Activated T-helper 1 cell treated with Interleukin-2 at 50 U/mL for 16 hours (primary cell): ENCODE data around the gene SCP2.

ENCODE experiments used
- DNase-seq: peaks from one replicate; pipeline ENCODE4 v3.0.0-alpha.2; 2020; ENCODE audit warnings: low read depth

SCP2 gene, protein sequence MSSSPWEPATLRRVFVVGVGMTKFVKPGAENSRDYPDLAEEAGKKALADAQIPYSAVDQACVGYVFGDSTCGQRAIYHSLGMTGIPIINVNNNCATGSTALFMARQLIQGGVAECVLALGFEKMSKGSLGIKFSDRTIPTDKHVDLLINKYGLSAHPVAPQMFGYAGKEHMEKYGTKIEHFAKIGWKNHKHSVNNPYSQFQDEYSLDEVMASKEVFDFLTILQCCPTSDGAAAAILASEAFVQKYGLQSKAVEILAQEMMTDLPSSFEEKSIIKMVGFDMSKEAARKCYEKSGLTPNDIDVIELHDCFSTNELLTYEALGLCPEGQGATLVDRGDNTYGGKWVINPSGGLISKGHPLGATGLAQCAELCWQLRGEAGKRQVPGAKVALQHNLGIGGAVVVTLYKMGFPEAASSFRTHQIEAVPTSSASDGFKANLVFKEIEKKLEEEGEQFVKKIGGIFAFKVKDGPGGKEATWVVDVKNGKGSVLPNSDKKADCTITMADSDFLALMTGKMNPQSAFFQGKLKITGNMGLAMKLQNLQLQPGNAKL

DNA sequence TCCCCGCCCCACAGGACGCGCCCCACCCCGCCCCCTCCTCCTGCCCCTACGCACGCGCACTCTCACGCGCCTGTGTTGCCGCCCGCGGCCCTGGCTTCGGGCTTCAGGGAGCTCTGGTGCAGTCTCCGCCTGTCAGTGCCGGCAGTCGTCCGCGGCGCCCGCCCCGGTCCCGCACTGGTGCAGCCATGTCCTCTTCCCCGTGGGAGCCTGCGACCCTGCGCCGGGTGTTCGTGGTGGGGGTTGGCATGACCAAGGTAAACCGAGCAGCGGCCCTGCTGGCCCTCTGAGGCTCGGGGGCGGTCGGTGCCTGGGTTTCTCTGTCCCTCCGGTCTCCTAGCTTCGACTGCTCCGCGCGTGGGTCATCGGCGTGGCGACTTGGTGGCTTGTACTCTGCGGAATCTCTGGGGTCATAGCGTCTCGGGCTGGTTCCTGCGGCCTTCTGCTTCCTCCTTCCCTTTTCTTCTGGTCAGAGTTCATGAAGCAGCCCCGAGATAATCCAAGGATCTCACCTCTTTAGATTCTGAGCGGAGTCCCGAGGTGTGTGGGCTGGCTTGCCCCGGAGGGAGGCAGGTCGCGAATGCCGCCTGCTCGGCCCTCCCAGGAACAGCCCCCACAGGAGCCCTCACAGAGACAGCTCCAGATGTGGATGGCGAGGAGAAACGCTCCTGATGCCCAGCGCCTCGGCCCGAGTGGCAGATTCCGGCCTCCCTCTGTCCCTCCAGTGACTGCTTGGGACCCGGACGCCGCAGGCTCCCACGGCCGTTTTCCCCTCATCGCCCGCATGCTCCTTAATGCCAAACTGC lies at the start of gene SCP2:
Gene SCP2 (plus strand): TSS at position 65 of the 803 bp plus-strand sequence. CDS start 121 bp downstream, at position 186.
- peak; percentile 77 for DNase-seq

DNA sequence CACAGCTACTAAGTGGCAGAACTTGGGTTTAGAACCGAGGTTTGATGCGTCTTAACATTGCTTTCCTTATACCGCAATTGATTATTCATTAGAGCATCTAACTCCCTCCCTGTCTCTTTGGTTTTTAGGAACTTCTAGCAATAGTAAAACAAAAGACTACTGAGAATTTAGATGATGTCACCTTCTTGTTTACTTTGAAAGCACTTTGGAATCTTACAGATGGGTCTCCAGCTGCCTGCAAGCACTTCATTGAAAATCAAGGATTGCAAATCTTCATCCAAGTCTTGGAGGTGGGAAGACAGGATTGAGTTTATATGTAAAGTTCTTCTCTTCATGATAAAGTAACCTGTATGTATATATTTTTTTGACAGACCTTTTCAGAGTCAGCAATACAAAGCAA lies 49.5 kb upstream of the SCP2 start:
- no peak for DNase-seq

DNA sequence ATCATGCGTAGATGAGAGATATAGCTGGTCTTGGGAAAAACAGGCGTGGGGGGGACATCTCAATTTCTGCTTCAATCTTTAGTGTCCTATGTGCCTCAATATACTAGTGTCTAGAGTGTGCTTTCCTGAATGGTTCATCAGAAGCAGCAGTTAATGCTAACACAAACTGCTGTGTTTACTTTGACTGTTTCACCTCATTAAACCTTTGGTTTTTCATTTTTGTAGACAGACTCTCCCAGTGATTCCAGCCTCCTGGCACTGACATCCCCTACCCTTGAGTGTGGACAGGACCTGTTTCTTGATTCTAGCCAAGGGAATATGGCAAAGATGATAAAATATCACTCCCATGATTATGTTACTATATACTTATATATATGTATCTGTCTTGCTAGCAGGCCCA lies 46.9 kb upstream of the SCP2 start:
- DNase-seq = no peak

DNA sequence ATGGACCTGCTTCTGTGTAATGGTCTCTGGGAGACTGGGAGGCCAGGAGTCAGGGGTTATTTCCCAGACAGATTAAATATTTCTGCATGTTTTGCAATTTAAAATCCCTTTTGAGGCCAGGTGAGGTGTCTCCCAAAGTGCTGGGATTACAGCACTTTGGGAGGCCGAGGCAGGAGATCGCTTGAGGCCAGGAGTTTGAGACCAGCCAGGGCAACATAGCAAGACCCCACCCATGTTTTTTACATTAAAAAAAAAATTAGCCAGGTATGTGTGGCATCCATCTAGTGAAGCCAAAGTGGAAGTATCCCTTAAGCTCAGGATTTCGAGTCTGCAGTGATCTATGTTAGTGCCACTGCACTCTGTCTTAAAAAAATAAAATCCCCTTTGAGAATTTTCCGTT lies 39.6 kb upstream of the SCP2 start:
- no peak for DNase-seq

DNA sequence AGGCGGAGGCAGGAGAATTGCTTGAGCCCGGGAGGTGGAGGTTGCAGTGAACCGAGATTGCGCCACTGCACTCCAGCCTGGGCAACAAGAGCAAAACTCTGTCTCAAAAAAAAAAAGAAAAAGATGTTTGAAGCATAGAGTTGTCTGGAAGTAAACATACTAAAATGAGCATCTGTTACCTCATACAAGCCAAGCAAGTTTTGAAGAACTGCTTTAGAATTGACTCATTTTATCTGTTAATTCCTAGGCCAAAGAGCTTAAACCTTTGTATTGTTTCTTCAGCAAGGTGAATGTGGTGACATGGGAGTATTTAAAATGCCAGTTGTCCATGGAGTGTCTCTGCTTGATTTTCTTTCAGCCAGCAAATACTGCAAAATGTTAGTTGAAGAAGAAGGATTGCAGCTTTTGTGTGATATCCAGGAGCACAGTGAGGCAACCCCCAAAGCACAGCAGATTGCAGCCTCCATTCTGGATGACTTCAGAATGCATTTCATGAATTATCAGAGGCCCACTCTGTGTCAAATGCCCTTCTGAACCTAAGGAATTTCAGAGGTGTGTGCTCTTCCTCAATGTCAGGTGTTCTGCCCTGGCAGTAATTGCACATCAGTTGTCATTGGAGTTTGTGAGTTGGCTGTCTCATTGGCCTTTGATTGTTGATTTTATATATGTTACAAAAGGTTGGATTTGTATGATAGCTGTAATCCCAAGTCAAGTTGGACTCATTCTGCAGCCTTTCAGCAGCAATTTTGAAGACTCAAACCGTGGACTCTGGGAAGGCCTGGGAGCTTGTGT lies 34.5 kb upstream of the SCP2 start:
- DNase-seq = no peak

DNA sequence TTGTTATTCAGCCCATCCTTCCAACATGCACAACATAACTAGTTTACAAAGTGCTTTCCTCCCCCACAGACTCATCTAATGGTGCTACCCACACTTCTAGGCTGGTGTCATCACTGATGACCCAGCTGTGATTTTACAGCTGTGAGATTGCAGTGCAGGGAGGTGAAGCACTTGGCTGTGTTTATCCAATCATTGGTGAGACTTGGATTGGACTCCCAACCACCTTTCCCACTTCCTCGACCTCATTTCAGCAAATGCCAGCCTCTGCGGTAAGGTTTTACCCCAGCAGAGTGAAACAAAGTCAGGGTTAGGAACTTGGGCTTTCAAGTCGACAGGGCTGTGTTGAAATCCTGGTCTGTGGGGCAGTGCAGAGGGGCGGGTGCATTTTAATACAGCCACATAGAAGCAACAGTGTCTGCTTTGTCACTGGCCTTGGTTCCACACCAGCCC lies 27.6 kb upstream of the SCP2 start:
- no peak for DNase-seq

DNA sequence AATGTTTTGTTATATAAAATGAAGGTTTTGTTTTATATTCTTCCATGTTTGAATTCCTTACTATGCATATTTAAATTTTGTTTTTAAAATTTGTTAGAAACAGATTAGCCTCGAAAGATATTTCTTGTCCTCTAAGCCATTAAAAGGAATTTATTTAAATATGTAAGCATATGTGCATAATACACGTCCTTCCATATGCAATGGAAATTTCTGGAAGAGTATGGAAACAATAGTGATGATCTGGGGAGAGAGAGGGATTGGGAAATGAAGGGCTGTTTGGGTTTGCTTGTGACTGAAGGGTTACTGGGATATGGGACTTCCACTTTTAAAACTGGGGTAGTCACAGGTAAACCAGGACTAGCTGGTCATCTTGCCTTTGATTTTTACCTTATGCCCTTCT lies 26.7 kb upstream of the SCP2 start:
- no peak for DNase-seq

DNA sequence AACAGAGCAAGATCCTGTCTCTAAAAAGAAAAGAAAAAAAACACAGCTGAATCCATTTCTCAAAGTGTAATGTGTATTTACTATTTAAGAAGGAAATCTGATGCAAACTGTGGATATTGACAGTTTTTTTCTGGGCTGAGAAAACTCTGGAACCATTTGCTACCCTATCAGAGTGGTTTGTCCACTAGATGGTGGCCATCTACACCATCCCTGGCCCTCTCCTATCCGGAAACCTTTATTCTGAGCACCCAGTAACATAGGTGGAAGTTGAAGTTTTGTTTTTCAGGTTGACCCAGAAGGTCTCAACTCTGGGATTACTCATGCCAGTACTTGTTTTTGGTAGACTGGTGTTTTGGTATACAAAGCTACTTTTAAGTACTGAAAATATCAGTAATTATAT lies 25.7 kb upstream of the SCP2 start:
- no peak for DNase-seq

DNA sequence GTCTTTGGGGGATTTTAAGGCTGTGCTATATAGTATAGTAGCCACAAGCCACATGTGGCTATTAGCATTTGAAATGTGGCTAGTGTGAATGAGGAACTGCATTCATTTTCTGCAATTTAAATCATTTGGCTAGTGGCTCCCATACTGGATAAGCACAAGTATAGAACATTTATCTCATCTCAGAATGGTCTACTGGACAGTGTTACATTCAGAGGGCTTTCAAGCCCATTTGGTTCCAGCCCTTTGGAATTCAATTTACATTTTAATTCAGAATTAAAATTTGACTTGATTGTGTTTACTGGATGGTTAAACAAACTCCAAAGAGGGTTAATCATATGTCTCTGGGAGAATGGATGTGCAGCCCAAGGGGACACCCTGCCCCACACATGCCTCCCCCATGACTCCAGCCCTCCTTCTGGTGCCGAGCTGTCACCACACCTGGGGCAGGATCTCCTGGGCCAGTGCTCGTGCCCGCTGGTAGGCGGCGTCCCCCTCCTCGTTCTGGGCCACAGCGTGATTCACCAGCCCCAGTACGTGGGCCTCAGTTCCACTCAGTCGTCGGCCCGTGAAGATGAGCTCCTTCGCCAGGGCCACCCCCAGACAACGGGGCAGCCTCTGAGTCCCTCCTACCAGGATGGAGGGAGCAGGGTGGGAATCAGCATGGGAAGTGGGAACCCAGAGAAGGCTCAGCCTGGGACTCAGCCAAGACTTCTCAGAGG lies 22.7 kb upstream of the SCP2 start:
- DNase-seq = no peak

DNA sequence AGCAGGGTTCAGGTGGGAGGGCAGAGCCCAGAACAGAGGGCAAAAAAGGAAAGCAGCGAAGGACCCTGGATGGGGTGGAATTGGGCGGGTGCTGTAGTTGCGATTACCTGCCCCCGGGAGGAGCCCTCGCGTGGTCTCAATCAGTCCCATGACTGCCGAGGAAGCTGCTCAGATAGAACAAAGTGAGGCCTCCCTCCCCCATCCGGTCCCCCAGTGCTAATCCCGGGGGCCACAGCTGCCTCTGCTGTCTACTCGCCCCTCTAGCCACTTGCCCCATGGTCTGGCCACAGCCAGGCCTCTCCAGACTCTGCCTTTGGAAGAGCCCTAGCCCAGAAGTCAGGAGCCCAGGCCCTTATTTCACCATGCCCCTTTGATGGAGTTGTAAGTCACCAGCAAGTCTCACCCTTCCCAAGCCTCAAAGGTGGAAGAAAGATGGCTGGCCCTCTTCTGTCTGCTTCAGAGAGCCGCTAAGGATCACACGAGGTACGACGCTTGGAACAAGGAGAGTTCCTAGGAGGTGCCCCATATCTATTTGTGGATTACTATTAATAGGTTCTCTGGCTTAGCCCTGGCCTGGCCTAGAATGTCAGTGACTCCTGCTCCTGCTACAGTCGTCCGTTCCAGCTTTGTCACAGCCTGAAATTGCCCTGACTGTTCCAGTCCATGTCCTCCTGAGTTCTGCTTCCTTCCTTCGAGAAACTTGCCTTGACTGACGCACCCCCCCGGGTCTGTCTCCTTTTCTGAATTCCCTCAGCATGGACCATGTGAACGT lies 22.0 kb upstream of the SCP2 start:
- DNase-seq = no peak

DNA sequence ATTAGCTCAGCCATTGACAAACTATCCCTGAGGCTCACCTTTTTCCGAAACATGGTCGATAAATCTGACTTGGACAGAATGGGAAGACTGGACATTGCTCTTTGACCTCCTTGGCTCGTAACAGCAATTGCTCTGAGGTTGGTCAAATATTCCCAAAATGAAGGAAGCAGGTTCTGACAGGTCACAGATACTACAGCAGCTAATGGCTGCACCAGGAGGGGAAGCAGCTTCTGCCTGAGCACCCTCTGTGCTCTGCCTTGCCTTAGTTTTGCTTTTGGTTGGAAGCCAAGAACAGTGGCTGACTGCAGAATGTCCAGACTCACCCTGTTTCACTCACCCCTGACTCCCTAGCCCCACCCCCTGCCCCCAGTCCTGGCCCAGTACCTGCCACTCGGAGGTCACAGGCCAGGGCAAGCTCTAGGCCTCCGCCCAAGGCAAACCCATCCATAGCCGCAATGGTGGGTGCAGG lies 20.9 kb upstream of the SCP2 start:
- no peak for DNase-seq

DNA sequence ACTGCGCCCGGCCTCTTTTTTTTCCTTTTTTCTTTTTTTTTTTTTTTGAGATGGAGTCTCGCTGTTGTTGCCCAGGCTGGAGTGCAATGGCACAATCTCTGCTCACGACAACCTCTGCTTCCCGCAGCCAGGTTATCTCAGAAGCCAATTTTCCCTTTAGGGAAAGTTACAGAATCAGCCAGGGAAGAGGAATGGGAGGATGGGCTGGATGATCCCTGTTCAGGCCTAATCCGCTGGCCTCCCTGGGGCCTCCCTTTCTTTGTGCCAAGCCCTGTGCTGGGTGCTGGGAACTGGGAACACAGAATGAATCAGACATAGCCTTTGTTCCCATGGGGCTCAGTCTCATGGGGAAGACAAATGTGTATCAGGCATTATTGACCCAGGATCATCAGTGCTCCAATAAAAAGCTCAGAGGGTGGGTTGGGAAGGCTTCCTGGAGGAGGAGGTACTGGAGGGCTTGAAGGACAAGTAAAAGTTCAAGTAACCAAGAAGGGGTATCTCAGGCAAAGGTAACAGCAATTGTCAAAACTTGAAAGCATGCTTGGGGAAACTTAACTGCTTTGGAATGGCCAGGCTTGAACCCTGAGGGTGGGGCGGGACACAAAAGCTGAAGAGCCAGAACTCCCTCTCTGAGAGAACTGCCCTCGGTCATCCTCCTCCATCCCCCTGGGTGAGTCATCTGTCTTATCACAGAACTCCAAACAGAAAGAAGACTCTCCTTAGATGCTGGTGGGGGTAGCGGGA lies 19.8 kb upstream of the SCP2 start:
- no peak for DNase-seq

DNA sequence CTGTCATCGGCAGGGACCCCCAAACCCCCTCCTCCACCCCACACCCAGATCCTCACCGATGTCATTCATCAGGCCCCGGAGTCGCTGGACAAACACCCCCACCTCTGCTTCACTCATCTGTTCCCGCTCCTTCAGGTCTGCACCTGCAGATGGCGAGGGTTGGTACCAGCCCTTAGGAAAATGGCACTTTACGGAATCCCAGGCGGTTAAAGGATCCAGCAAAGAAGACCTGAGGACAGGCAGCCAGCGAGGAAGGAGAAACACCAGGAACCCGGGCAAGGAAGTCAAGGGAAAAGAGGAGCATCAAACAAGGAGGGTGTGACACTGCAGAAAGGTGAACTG lies 19.3 kb upstream of the SCP2 start:
- DNase-seq = no peak

DNA sequence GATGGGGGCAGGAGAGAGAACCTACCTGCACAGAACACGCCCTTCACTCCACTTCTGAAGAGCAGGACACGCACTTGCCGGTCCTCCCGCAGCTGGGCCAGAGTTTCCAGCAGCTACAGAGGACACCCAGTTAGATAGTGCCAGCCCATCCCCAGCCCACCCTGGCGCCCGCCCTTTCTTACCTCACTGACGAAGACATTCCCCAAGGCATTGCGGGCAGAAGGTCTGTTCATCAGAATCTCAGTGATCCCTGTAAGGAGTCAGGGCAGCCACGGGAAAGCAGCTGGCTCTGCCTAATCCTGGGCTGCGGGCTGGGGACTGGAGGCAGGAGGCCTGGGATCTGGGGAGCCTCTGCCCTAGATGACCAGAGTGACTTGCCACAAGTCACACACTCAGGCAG lies 15.5 kb upstream of the SCP2 start:
- no peak for DNase-seq

DNA sequence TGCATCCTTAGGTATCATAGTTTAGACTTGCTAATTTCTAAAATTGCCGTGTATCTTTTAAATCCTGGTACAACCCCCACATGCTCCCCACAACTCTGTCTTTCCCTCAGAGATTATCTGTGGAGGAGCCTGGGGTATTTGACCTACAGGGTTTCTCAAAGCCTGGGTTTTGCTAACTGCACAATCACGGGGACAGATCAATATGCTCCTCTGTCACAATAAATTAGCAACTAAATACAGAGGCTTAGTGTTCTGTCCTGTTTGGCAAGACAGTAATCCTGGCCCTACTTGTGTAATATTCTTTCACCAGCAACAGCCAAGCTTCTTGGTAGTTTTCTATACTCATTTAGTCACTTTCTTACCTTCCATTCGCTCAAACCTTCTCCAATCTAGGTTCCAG lies 14.1 kb upstream of the SCP2 start:
- no peak for DNase-seq

DNA sequence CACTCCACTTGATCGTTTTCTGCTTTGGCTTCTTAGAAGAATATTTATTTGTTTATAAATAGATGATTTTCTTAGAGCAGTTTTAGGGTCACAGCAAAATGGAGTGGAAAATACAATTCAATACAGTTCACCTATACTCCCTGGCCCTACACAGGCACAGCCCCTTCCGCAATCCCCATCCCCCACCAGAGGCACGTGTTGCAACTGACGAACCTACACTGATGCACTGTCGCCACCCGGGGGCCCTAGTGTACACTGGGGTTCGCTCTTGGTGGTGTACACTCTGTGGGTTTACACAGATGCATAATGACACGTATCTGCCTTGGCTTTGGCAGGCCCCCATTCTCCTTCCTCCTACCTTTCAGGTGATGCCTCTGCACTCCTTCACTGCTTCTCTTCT lies 13.5 kb upstream of the SCP2 start:
- DNase-seq = no peak

DNA sequence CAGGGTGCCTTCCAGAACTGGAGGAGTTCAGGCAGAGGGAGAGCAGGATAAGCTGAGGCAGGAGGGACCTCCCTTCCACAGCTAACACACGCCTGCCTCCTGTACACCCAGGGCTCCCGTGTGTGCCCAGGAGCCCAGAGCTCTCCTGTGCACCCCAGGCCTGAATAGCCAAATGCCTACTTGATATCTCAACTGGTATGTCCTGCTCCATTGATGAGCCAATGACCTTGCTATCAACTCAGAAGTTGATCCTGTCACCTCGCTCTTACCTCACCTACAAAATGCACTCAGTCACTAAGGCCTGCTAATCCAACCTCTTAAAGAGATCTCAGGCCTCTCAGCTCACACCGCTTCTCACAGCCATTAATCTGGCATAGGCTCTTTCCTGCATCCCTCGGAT lies 12.6 kb upstream of the SCP2 start:
- DNase-seq = no peak

DNA sequence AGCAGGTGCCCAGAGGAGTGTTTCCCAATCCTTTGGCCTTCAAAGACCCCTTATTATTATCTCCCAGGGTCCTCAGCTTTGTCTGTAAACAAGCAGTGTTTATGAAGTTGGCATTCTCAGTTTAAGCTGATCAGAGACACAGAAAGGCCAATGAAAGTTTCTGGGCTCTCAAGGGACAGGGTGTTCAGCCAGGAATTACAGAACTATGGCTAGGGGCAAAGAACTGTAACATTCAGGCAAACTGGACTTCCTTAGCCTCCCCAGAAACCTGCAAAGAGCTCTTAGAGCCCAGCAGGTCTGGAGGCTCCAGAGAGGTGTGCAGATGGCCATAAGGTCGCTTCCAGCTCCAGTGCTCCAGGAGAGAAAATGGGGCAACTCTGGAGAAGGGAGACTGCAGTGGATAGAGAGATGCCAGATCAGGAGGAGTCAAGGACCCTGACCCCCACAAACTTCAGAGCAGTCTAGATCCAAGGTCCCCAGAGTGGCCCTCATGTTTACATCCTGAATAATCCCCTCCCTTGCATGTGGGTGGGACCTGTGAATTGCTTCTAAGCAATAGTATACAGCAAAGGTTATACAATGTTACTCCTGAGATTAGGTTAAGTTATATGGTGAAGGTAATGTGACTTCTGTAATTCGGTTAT lies 11.7 kb upstream of the SCP2 start:
- no peak for DNase-seq

DNA sequence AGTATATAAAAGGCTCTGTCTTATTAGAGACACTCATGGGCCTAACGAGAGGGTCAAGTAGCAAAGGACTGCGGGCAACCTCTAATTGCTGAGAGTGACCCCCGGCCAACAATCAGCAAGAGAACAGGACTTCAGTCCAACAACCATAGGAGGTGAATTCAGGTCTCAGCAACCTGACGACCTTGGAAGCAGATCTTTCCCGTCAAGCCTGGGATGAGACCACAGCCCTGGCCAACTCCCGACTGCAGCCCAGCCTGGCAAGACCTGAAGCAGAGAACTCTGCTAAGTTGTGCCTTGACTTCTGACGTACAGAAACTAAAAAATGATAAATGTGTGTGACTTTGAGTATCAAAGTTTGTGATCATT lies 11.2 kb upstream of the SCP2 start:
- no peak for DNase-seq
